ENCODE data around the gene IPO11.
"Not testable (repeated sequence)": the region's sequence is repeated elsewhere in the genome, so short reads cannot be mapped to it uniquely, and the experiment has no call there.

Gene IPO11

GRCh38 chr5:62652225-62652624 lies 239.7 kb downstream of the IPO11 start:
- DNase-seq: no peak

- DNase-seq: no peak
Observed at GRCh38 chr5:62653001-62653863, 240.7 kb downstream of the IPO11 start.

- no peak for DNase-seq
Observed at GRCh38 chr5:62653864-62654575, 241.5 kb downstream of the IPO11 start.

- DNase-seq: not testable (repeated sequence)
Observed at GRCh38 chr5:62657772-62658171, 245.2 kb downstream of the IPO11 start.

- no peak for DNase-seq
Observed at GRCh38 chr5:62661126-62661525, 248.6 kb downstream of the IPO11 start.

GRCh38 chr5:62662521-62662920 lies 250.0 kb downstream of the IPO11 start:
- DNase-seq: no peak

- DNase-seq: no peak
Observed at GRCh38 chr5:62671479-62671878, 258.9 kb downstream of the IPO11 start.

- not testable (repeated sequence) for DNase-seq
Observed at GRCh38 chr5:62676596-62676995, 264.0 kb downstream of the IPO11 start.

Data from CD4-positive, alpha-beta T cell treated with Interleukin-1 beta for 1 hour (primary cell).